ENCODE measurements around the gene SH3YL1. TPM values are rescaled to one million over a fixed set of nuclear protein-coding genes. Genes with fewer than 3 reads are reported as not detected.

The SH3YL1 gene
- total RNA-seq, 1 donor from 2014 or later, result 120 TPM

- DNase-seq (ENCODE audit: low spot score, unreplicated experiment), result no peak
- H3K4me1 Mint-ChIP-seq (ENCODE audit: low read depth), result no peaks in the 10 kb centered on the region
- H3K27ac Mint-ChIP-seq, result no peak overlapping the region
- no peaks in the 10 kb centered on the region for H3K9me3 Mint-ChIP-seq (ENCODE audit: low read depth)
- no peak overlapping the region for H3K4me3 Mint-ChIP-seq (ENCODE audit: low read depth)
- H3K36me3 Mint-ChIP-seq (ENCODE audit: insufficient read depth), result peaks cover 18% of the 10 kb centered on the region
- no peaks in the 10 kb centered on the region for H3K27me3 Mint-ChIP-seq
- TF ChIP-seq CTCF (IDR thresholded peaks at IDR 0.05; ENCODE audit: unreplicated experiment), result no peak
These were observed 25.4 kb downstream of the SH3YL1 start for GRCh38 chr2:238431-238830.

GRCh38 chr2:237878-238277 lies 26.0 kb downstream of the SH3YL1 start:
- no peak overlapping the region for H3K4me3 Mint-ChIP-seq (ENCODE audit: low read depth)
- H3K27me3 Mint-ChIP-seq, result no peaks in the 10 kb centered on the region
- no peak for TF ChIP-seq CTCF (IDR thresholded peaks at IDR 0.05; ENCODE audit: unreplicated experiment)
- DNase-seq (ENCODE audit: low spot score, unreplicated experiment), result no peak
- no peaks in the 10 kb centered on the region for H3K4me1 Mint-ChIP-seq (ENCODE audit: low read depth)
- peaks cover 16% of the 10 kb centered on the region for H3K36me3 Mint-ChIP-seq (ENCODE audit: insufficient read depth)
- no peak overlapping the region for H3K27ac Mint-ChIP-seq
- H3K9me3 Mint-ChIP-seq (ENCODE audit: low read depth), result no peaks in the 10 kb centered on the region

GRCh38 chr2:236993-237539 lies 26.8 kb downstream of the SH3YL1 start:
- Mint-ChIP-seq H3K4me1 (ENCODE audit: low read depth) (no peaks in the 10 kb centered on the region), H3K27me3 (no peaks in the 10 kb centered on the region), H3K4me3 (ENCODE audit: low read depth) (no peak overlapping the region), H3K9me3 (ENCODE audit: low read depth) (no peaks in the 10 kb centered on the region), H3K27ac (no peak overlapping the region), H3K36me3 (ENCODE audit: insufficient read depth) (peaks cover 14% of the 10 kb centered on the region)
- no peak for TF ChIP-seq CTCF (IDR thresholded peaks at IDR 0.05; ENCODE audit: unreplicated experiment)
- no peak for DNase-seq (ENCODE audit: low spot score, unreplicated experiment)

GRCh38 chr2:234421-234820 lies 29.4 kb downstream of the SH3YL1 start:
- Mint-ChIP-seq H3K27me3 (no peaks in the 10 kb centered on the region), H3K4me1 (ENCODE audit: low read depth) (no peaks in the 10 kb centered on the region)

GRCh38 chr2:233030-233429 lies 30.8 kb downstream of the SH3YL1 start:
- Mint-ChIP-seq H3K9me3 (ENCODE audit: low read depth) (no peaks in the 10 kb centered on the region), H3K4me1 (ENCODE audit: low read depth) (no peaks in the 10 kb centered on the region), H3K36me3 (ENCODE audit: insufficient read depth) (peaks cover 20% of the 10 kb centered on the region), H3K27me3 (no peaks in the 10 kb centered on the region), H3K4me3 (ENCODE audit: low read depth) (no peak overlapping the region), H3K27ac (no peak overlapping the region)
- TF ChIP-seq CTCF (IDR thresholded peaks at IDR 0.05; ENCODE audit: unreplicated experiment), result no peak
- DNase-seq (ENCODE audit: low spot score, unreplicated experiment), result no peak

More at GRCh38 chr2:234421-234820, 29.4 kb downstream of the SH3YL1 start:
- Mint-ChIP-seq H3K27ac (no peak overlapping the region), H3K36me3 (ENCODE audit: insufficient read depth) (peaks cover 18% of the 10 kb centered on the region), H3K4me3 (ENCODE audit: low read depth) (no peak overlapping the region), H3K9me3 (ENCODE audit: low read depth) (no peaks in the 10 kb centered on the region)
- no peak for TF ChIP-seq CTCF (IDR thresholded peaks at IDR 0.05; ENCODE audit: unreplicated experiment)
- DNase-seq (ENCODE audit: low spot score, unreplicated experiment), result no peak

All from progenitor cell of endocrine pancreas (in vitro differentiated cells).